HL-60 (cell line): ENCODE measurements around the gene UTRN.

Experiments used
- GABPA ChIP-seq: IDR thresholded peaks from 2 replicates; pipeline ENCODE4 v1.6.1; 2012; ENCODE audit warnings: low read depth
- POLR2AphosphoS5 ChIP-seq: IDR thresholded peaks from 2 replicates; pipeline ENCODE4 v1.6.1; 2012; ENCODE audit warnings: low read depth
- SPI1 ChIP-seq: IDR thresholded peaks from 2 replicates; pipeline ENCODE4 v1.6.1; 2012; ENCODE audit warnings: low read depth, mild to moderate bottlenecking, borderline replicate concordance
- TF ChIP-seq, protein P1 (sequence below): IDR thresholded peaks from 2 replicates; pipeline ENCODE4 v1.6.1; 2012; ENCODE audit warnings: low read depth; ENCODE audit not compliant: insufficient replicate concordance
- TF ChIP-seq, protein P2 (sequence below): IDR thresholded peaks from one replicate; pipeline ENCODE4 v1.5.1; 2011; ENCODE audit warnings: low read length, control low read depth, inconsistent platforms; ENCODE audit not compliant: insufficient read depth

DNA sequence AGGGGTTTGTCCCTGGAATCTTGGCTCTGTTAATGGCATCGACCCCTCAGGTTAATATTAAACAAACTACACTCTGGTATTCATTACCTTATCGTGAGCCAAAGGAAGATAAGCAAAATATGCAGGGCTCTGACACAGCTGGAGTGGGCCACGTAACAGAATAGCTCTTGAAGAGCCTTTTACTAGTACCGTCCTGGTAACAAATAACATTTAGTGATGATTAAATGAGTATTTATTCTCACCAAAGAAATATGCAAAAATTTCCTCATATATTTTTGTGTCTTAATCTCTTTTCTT lies 20.1 kb upstream of the UTRN start:
- TF ChIP-seq, protein P1, sequence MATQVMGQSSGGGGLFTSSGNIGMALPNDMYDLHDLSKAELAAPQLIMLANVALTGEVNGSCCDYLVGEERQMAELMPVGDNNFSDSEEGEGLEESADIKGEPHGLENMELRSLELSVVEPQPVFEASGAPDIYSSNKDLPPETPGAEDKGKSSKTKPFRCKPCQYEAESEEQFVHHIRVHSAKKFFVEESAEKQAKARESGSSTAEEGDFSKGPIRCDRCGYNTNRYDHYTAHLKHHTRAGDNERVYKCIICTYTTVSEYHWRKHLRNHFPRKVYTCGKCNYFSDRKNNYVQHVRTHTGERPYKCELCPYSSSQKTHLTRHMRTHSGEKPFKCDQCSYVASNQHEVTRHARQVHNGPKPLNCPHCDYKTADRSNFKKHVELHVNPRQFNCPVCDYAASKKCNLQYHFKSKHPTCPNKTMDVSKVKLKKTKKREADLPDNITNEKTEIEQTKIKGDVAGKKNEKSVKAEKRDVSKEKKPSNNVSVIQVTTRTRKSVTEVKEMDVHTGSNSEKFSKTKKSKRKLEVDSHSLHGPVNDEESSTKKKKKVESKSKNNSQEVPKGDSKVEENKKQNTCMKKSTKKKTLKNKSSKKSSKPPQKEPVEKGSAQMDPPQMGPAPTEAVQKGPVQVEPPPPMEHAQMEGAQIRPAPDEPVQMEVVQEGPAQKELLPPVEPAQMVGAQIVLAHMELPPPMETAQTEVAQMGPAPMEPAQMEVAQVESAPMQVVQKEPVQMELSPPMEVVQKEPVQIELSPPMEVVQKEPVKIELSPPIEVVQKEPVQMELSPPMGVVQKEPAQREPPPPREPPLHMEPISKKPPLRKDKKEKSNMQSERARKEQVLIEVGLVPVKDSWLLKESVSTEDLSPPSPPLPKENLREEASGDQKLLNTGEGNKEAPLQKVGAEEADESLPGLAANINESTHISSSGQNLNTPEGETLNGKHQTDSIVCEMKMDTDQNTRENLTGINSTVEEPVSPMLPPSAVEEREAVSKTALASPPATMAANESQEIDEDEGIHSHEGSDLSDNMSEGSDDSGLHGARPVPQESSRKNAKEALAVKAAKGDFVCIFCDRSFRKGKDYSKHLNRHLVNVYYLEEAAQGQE, result no peak
- TF ChIP-seq, protein P2, sequence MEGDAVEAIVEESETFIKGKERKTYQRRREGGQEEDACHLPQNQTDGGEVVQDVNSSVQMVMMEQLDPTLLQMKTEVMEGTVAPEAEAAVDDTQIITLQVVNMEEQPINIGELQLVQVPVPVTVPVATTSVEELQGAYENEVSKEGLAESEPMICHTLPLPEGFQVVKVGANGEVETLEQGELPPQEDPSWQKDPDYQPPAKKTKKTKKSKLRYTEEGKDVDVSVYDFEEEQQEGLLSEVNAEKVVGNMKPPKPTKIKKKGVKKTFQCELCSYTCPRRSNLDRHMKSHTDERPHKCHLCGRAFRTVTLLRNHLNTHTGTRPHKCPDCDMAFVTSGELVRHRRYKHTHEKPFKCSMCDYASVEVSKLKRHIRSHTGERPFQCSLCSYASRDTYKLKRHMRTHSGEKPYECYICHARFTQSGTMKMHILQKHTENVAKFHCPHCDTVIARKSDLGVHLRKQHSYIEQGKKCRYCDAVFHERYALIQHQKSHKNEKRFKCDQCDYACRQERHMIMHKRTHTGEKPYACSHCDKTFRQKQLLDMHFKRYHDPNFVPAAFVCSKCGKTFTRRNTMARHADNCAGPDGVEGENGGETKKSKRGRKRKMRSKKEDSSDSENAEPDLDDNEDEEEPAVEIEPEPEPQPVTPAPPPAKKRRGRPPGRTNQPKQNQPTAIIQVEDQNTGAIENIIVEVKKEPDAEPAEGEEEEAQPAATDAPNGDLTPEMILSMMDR, result no peak
- TF ChIP-seq POLR2AphosphoS5, result no peak
- no peak for TF ChIP-seq GABPA
- TF ChIP-seq SPI1, result no peak
